Stimulated activated CD8-positive, alpha-beta memory T cell treated with anti-CD3 and anti-CD28 coated beads, Interleukin-2, amount 100 ng/mL, for 1 hour (primary cell): ENCODE measurements around the gene ATP8A2.
A peak's percentile ranks its signal among the peaks of the same experiment; 100 is the strongest.

Experiments used
- DNase-seq, 2 donors: peaks; one replicate each; pipeline ENCODE4 v3.0.0-alpha.2; 2020; ENCODE audit warnings: low read depth in 2 of 2

ATP8A2 gene

DNA sequence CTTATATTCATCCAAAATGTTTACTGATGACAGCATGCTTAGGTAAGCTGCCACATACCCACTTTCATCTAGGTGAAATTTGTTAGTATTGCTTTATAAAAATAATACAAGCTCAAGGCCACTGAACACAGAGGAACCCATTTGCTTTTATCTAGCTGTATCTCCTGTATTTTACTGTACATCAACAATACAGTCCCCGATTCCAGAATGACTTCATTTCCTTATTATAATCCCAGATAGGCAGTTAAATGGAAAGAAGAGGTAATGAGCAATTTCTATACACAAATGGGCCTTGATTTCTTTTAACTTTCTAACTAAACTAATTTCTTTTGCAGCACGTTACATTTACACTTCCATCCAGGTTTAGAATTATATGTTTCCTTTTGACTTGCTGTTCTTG lies 593.8 kb downstream of the ATP8A2 start:
- no peak for DNase-seq

DNA sequence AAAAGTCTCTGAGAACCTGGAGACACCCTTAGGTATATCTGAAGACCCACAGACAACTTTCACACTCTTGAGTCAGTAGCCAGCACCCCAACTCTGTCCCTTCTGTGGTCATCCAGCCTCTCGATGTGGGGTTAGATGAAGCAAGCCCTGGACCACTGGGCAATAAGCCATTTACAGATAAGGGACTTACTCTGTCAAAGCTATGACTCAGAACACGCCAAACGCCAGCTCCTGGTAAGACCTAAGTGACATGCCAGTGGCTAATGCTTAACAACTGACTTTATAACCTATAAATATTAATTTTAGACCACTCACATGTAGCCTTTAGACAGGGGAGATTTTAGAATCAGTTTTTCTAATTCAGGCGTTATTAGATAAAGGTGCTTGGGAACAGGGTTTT lies 594.3 kb downstream of the ATP8A2 start:
- DNase-seq: no peak

DNA sequence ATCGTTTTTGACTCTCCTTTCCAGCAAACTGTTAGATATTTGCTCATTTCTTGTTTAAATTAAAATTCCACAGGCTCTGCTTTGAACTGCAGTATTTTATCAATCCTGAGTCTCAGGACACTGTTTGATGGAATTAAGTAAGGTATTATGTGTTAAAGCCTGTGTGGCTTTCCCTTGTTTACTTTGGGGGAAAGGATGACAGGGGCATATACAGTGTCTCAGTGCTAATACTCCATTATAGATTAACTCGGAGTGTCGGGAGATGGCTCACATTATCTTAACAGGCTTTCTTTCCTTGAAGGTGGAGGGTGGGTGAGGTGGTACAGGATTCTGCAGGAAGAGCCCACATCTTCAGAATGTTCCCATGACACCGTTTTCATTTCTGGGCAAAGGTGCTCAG lies 595.4 kb downstream of the ATP8A2 start:
- no peak for DNase-seq

DNA sequence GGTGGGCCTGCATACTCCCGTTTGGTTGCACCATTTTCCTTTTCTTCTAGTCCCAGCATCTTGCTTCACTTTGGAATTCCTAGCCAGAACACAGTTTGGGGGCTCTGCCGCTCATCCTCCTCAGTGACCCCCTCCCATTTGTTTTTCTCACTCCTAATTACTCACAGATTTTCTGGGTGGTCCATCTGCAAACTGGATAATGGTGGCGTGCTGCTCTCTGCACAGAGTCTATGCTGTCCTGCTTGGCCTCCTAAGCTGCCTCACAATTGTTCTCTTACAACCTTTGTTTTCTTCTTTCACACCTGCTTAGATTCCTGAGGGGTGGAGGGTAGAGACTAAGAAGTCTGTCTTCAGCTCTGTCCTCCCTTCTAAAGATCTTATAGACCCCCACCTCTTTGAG lies 599.3 kb downstream of the ATP8A2 start:
- no peak for DNase-seq

DNA sequence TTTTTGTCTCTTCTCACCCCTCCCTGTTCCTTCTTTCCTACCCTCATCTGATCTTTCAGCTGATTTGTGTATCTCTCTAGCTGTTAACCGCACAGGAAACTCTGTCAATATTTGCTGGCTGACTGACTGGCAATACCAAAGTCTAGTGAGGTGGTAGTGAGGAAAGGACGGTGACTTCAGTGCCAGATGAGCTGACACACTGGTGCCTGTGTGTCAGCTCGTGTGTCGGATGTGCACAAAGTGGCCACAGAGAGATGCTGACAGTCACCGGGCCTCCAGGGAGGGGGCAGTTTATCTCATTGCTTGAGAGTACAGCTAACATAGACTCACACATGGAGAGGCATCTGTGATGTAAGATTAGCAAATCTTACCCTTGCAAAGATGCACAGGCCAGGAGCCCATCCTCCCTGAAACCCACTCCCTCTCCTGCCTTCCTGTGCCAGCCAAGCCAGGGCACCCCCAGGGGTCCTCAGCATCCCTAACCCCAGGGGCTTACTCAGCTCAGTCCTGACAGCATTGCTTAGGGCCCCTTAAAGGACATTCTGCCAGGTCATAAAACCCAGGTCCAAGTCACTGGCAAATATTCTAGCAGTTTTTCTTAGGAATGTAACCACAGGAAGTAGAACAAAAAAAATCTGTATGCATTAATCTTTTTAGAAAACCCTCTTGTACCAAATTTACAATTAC lies 599.8 kb downstream of the ATP8A2 start:
- DNase-seq: no peak

DNA sequence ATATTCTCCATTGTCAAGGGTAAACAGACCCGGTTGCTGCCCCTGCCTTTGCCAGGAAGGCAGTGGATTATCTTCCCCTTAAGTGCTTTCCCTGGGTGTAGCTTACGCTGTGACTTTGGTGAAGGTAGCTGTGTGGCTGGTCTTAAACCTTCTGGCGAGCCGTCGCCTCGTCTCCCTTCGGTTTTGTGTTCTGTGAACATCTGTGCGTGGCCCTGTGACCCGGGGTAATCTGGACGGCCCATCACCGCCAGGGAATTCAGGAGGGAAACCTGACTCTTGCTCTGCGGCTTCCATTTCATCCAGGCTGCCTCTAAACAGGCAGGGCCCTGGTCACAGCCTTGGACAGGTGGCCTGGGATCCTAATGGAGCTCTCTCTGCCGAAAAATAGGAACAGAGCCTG lies 601.3 kb downstream of the ATP8A2 start:
- no peak for DNase-seq

DNA sequence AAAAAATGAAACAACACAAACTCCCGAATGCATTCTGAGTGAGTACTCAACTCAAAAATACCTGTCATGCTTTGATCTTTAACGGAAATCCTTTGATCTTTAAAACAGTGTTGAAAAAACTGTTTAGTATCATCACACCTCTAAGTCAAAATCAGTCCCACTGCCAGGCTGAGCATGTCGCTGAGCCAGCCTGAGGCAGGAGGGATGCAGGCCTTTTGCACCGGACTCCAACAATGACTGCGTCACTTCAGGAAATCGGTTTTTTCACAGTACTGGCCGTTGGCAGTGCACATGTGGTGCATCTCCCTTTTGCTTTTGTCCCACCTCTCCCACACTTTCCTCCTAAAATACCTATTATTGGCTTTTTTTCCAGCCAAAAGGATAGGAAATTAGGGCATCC lies 601.8 kb downstream of the ATP8A2 start:
- no peak for DNase-seq

DNA sequence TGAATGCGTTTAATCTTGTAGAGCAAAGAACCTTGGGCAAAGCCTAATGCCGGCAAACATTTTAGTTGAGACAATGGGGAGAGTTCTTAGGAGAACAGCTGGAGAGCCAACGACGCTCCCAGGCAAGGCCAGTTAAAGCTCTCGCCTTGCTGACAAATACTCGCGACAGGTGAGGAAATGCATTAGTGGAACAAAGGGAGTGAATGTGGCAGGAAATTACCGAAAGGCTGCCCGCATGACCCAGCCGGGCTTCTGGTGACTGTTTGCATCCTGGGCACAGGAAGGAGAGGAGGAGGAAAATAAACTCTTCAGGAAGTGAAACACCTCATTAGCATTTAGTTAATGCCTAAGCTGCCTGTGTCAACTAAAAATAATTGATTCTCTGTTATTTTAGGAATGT lies 605.4 kb downstream of the ATP8A2 start:
- DNase-seq: no peak

DNA sequence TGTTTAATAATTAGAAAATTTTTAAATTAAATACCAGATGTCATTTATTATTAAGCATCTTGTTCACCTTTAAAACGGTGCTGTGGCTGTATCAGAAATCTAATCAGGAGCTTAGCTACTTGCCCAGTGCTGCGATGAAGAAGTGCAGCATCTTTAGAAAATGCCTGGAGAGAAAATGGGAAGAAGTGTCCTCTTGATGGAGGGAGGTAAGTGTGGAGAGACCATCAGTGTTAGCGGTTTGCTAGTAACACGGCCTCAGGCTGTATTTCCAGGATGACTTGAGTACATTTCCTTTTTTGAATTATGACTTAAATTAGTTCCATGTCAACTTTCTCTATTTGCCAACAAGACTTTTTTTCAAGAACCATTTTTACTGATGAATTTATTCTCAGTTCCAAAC lies 605.9 kb downstream of the ATP8A2 start:
- no peak for DNase-seq

DNA sequence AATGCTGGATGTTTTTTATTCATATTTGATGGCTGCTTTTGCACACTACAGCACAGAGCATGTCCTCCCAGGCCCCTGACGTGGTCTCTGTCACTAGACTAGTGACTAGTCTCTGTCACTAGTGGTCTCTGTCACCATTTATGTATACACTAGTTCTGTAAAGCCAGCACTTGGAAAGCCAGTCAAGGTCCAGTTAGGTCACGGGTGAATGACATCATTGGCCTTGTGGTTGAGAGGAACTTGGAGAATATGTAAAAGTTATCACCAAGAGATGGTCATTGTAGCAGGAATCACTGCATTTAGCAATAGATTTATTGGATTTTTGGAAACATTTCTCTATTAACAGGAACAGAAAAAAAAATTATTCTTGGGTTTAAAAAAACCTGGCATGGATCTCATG lies 607.2 kb downstream of the ATP8A2 start:
- no peak for DNase-seq

DNA sequence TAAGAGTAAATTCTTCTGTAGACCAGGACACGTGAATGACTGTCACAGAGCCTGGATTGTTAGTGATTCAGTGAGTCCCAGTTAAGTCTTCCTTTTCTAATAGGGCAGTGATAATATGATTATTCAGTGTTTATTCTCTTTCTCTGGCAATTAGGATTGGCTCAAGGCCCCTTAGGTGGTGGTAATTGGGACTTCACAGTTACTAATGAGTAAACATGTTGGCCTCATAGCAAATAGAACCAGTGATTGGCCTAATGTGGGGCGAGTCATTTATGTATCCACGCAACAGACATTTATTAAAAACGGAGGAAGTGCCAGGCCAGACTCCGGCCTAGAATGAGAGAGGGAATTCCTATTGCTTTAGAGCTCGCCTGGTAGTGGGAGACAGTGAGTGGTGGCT lies 607.6 kb downstream of the ATP8A2 start:
- DNase-seq: no peak

DNA sequence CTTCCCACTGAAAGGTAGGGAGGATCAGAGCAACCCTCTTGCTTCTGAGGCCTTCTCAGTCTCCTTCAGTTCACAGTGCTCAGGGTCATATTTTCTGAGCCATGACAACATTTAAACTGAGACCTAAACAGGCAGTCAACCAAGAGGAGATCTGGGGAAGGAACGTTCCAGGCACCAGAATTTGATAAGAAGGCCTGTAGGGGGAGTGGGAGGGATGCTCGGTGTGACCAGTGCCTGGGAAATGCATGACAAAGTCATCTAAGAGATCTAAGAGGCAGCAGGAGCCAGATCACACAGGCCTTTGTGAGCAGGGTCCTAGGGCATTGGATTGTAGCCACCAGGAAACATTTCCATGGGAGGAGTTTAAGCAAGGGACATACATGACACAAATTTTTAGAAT lies 608.5 kb downstream of the ATP8A2 start:
- DNase-seq: no peak

DNA sequence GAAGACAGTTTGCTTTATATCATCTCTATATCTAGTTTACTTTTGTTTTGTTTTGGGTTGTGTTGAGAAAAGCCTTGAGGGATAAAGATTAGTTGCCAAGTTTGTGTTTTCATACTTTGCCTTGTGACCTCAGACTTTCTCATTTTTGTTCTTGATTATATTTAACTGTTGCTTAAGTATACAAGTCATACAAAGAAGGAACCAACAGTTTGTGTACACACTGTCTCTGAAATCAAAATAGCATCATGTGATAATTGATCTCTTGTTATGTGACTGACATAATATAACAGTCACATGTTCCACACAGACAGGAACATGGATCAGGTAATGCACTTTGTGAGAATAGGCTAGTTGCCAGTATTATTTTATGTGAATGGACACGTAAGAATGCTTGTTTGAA lies 609.3 kb downstream of the ATP8A2 start:
- DNase-seq: no peak

DNA sequence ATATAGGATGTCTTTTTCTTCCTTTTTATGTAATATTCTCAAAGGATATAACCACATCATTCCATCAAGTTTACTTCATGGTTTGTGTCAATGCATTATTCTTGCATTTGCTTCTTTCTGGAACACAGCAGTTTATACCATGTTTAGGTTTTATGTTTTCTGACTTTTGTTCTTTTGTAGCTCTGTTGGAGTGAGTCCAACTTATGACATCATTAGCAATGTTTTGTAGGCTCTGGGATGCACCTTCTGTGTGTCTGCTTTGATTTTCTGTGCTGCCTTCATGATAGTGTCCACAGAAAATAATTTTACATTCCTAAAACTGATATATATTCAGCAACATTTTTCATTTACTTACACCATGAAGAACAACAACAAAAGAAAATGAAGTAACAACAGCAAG lies 611.1 kb downstream of the ATP8A2 start:
- no peak for DNase-seq

DNA sequence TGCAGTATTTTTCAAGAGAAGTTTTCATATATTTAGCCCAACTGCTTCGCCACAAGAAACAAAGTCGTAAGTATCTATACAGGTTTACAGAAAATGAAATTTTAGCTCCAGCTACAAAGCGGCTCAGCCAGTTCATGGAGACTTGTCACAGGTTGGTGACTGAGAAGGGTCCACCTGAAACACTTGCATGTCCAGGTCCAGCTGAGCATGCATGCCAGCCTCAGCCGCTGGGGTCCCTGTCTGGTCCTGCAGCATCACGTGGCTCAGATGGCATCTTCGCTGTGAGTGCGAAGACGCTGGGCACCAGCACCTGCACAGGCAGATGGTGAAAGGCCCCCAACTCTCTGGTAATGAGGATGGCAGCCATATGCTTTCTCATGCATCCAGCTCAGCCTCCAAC lies 616.2 kb downstream of the ATP8A2 start:
- no peak for DNase-seq

DNA sequence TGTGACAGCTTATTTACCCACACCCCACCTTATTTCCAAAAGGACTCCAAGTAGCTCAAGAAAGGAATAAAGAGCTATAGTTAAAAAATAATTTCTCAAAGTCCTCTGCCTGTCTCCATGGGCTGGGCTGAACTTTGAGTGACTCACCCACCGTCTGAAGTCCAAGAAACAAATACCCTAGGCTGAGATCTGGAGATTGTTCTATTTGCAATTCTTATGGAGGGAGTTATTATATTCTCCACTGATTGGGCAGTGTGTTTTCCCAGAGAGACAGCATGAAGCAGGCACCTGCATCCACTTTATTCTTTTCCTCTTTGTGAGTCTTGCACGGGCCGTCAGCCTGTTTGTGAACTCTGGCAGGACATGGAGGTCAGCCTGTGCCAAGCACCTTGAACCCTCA lies 616.9 kb downstream of the ATP8A2 start:
- no peak for DNase-seq

DNA sequence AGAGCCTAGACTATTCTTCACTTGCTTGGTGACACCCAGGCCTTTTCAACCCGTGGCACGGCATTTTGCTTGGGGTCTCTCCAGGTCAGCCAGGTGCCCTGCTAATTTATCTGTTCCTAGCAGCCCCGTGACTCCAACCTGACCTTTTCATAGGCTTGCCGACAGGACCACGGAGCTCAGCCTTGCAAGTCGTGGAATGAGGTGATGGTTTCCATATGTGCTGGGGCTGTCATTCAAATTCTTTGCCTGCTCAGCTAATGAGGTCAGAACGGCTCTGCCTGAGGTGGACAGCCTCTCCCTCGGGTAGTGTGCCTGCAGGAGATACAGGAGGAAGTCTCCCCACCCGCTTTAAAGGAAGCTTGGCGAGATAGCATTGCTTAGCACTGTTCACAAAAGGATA lies 619.0 kb downstream of the ATP8A2 start:
- no peak for DNase-seq

DNA sequence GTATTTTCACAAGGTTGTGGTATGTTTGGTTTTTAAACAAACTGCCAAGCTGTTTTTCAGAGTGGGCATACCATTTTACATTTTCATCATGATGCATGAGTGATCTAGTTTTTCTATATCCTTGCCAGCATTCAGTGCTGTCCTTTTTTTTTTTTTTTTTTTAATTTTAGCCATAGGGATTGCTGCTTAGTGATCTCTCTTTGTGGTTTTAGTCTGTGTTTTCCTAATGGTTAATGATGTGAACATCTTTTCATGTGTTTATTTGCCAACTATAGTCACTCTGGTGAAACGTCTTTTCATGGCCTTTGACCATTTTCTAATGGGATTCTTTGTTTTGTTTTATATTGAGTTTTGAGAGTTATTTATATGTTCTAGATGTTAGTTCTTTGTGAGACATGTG lies 620.3 kb downstream of the ATP8A2 start:
- no peak for DNase-seq

DNA sequence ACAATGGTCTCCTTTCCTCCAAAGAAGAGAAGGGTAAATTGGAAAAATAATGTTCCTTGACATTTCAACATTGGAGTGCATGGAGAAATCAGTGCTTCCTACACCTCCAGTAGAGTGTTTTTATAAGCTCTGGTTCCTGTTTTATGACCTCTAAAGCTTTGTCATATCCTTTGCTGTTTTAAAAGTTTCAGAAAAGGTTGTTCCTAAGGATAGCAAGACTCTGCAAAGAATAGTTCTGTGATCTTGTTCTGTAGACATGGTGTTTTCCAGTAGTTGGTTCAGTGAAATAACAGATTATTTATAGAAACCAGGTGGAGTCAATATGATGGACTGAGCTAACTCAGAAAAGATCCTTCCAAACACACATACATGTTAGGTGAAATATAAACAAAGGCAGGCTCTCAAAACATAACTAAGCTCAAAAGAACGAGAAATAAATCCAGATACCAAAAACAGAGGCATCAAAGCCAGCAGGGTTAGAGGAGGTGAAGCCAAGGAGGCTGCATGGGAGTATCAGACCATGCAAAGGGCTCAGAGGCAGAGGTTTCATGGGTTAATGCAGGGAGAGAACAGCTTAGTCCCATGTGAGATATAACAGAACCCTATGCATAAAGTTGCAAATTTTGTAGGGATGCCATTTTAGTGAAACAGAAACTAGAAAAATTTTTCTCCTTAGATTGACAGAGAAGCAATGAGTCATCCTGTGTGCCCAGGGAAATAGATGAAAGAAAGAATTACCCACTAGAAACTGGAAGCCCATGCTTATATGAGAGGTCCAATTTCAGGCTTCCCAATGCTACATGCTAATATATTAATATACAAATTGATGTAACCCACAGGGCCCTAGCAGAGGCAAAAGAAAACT lies 635.7 kb downstream of the ATP8A2 start:
- no peak for DNase-seq

DNA sequence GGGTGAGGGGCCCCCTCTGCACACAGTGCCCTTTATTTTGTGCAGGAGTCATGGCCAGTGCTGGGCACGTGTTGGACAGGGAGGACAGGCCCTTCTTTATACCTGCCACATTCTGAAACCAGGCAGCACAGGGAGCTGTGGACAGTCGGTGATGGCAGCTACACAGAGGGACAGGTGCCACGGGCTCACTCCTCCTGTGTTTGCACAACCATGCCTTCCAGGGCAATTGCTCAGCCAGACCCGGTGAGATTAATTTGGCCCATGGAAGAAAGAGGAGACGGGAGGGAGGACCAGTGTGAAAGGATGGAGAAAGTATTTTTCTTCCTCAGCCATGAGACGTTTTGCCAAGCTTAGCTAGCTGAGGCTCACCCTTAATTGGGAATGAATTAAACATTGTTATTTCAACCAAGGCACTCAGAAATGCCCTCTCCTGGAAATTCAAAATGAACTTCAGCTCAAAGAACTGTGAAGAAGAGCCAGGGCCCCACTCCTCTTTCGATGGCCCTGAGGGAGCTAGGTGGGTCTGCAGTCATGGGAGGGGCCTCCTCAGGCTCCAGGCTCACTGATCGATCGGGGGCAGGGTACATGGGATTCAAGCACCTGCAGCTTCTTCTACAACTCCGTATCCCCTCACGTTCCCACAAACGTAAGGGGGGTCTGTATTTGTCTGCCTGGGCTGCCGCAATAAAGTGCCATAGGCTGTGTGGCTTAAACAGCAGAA lies 638.9 kb downstream of the ATP8A2 start:
- no peak for DNase-seq

DNA sequence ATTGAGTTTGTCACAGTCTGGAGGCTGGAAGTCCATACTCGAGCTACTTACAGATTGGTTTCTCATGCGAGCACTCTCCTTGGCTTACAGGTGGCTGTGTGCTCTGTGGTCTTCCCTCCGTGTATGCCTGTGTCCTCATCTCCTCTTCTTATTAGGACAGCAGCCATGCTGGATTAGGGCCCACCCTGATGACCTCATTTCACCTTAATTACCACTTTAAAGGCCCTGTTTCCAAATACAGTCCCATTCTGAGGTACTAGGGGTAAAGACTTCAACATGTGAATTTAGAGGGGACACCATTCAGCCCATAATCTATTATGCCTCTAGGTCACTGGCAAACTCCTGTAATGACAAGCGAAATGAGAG lies 639.4 kb downstream of the ATP8A2 start:
- DNase-seq: no peak

DNA sequence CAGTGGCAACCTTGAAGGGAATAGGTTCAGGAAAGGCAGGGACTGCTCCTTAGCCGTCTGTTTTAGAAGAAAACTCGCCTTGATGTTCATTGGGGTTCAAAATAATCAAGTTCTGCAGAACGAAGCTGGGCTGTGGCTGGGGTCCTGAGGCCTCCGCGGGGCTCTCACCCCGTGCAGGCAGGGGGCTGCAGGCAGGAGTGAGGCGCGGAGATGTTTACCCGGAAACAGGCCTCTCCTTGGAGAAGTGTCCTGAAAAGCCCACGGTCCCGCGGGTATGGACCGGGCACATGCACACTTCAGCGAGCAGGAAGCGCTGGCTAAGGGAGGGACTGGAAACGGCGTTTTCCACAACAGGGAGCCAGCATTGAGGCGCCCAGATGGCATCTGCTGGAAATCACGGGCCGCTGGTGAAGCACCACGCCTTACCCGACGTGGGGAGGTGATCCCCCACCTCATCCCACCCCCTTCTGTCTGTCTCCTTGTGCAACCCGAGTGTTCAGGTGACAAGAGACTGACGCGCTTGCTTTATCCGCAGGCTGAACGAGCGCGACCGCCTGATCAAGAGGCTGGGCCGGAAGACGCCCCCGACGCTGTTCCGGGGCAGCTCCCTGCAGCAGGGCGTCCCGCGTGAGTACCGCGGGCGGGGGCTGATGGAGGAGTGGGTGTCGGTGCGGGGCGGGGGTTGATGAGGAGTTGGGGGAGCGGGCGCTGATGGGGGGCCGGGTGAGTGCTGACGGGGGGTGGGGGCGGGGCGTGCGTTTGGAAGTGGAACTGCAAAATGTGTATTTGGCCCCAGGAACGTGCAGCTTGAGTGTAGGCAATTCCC lies 640.4 kb downstream of the ATP8A2 start:
- DNase-seq: peak; percentile 23 to 30
